Parathyroid adenoma (tissue), 2 donors: ENCODE results near the gene BMPR2.

Source experiments
- H2AFZ ChIP-seq: fragments of 300-600 bp; sonication (generic); one replicate; pipeline ENCODE4 v1.7.0; 2017; ENCODE audit warnings: antibody characterized with exemption, mild to moderate bottlenecking
- H3K27ac ChIP-seq: fragments of 300-600 bp; sonication (generic); one replicate; pipeline ENCODE4 v1.7.0; 2017
- H3K27me3 ChIP-seq: fragments of 300-600 bp; sonication (generic); one replicate; pipeline ENCODE4 v1.7.0; 2017; ENCODE audit warnings: low read length; ENCODE audit not compliant: control insufficient read depth, insufficient read depth
- H3K36me3 ChIP-seq: fragments of 300-600 bp; sonication (generic); one replicate; pipeline ENCODE4 v1.7.0; 2017; ENCODE audit warnings: low read length; ENCODE audit not compliant: control insufficient read depth, insufficient read depth
- H3K4me1 ChIP-seq: fragments of 300-600 bp; sonication (generic); one replicate; pipeline ENCODE4 v1.7.0; 2017; ENCODE audit warnings: control low read depth
- H3K4me2 ChIP-seq: fragments of 300-600 bp; sonication (generic); one replicate; pipeline ENCODE4 v1.7.0; 2017; ENCODE audit warnings: low read length
- H3K4me3 ChIP-seq: fragments of 300-600 bp; sonication (generic); one replicate; pipeline ENCODE4 v1.7.0; 2017; ENCODE audit warnings: low read depth, low read length
- H3K79me2 ChIP-seq: fragments of 300-600 bp; sonication (generic); one replicate; pipeline ENCODE4 v1.7.0; 2017; ENCODE audit warnings: control low read depth
- H3K9ac ChIP-seq: fragments of 300-600 bp; sonication (generic); one replicate; pipeline ENCODE4 v1.7.0; 2017; ENCODE audit warnings: mild to moderate bottlenecking
- H3K9me3 ChIP-seq: fragments of 300-600 bp; sonication (generic); one replicate; pipeline ENCODE4 v1.7.0; 2017; ENCODE audit warnings: low read length; ENCODE audit not compliant: control insufficient read depth
- CTCF ChIP-seq: fragments of 300-600 bp; sonication (generic); IDR thresholded peaks from one replicate; pipeline ENCODE4 v1.7.0; 2017; ENCODE audit warnings: antibody characterized with exemption, mild to moderate bottlenecking
- donor health status: primary hyperparathyroidism.

The BMPR2 gene

GRCh38 chr2:202400941-202401340, 24.8 kb downstream of the BMPR2 start:
- H3K36me3 ChIP-seq, result no peaks in the 10 kb centered on the region
- no peaks in the 10 kb centered on the region for H3K27me3 ChIP-seq
- peaks cover 25% of the 10 kb centered on the region for H3K79me2 ChIP-seq
- H3K4me2 ChIP-seq, result no peak overlapping the region
- no peaks in the 10 kb centered on the region for H3K9me3 ChIP-seq
- H3K27ac ChIP-seq, result no peak overlapping the region
- no peak overlapping the region for H2AFZ ChIP-seq
- TF ChIP-seq CTCF, result no peak
- no peak overlapping the region for H3K9ac ChIP-seq
- no peak overlapping the region for H3K4me3 ChIP-seq
- no peaks in the 10 kb centered on the region for H3K4me1 ChIP-seq

GRCh38 chr2:202405798-202406197, 29.7 kb downstream of the BMPR2 start:
- Histone ChIP-seq H2AFZ (no peak overlapping the region), H3K9ac (no peak overlapping the region), H3K4me1 (peaks cover 4% of the 10 kb centered on the region), H3K79me2 (peaks cover 39% of the 10 kb centered on the region), H3K27me3 (no peaks in the 10 kb centered on the region), H3K27ac (no peak overlapping the region), H3K4me3 (no peak overlapping the region), H3K9me3 (no peaks in the 10 kb centered on the region), H3K36me3 (no peaks in the 10 kb centered on the region), H3K4me2 (no peak overlapping the region)
- TF ChIP-seq CTCF, result no peak

GRCh38 chr2:202406445-202406978, 30.4 kb downstream of the BMPR2 start:
- H3K4me3 ChIP-seq, result no peak overlapping the region
- H3K4me1 ChIP-seq, result peaks cover 4% of the 10 kb centered on the region
- H3K27ac ChIP-seq, result no peak overlapping the region
- no peak overlapping the region for H2AFZ ChIP-seq
- no peaks in the 10 kb centered on the region for H3K27me3 ChIP-seq
- H3K4me2 ChIP-seq, result no peak overlapping the region
- TF ChIP-seq CTCF, result no peak
- H3K9ac ChIP-seq, result no peak overlapping the region
- peaks cover 39% of the 10 kb centered on the region for H3K79me2 ChIP-seq
- H3K36me3 ChIP-seq, result no peaks in the 10 kb centered on the region
- no peaks in the 10 kb centered on the region for H3K9me3 ChIP-seq

GRCh38 chr2:202408546-202409140, 32.5 kb downstream of the BMPR2 start:
- no peak overlapping the region for H3K4me3 ChIP-seq
- H3K79me2 ChIP-seq, result peaks cover 28% of the 10 kb centered on the region
- peaks cover 4% of the 10 kb centered on the region for H3K4me1 ChIP-seq
- H3K36me3 ChIP-seq, result no peaks in the 10 kb centered on the region
- H3K4me2 ChIP-seq, result no peak overlapping the region
- no peak for TF ChIP-seq CTCF
- no peaks in the 10 kb centered on the region for H3K27me3 ChIP-seq
- H2AFZ ChIP-seq, result no peak overlapping the region
- no peaks in the 10 kb centered on the region for H3K9me3 ChIP-seq
- peak overlapping the region; percentile 15 for H3K27ac ChIP-seq
- H3K9ac ChIP-seq, result no peak overlapping the region

- no peak overlapping the region for H3K9ac ChIP-seq
- no peak for TF ChIP-seq CTCF
- H3K4me3 ChIP-seq, result no peak overlapping the region
- no peak overlapping the region for H3K27ac ChIP-seq
- peaks cover 20% of the 10 kb centered on the region for H3K79me2 ChIP-seq
- H3K4me2 ChIP-seq, result no peak overlapping the region
- H3K4me1 ChIP-seq, result peaks cover 4% of the 10 kb centered on the region
- H2AFZ ChIP-seq, result no peak overlapping the region
- no peaks in the 10 kb centered on the region for H3K9me3 ChIP-seq
- H3K27me3 ChIP-seq, result no peaks in the 10 kb centered on the region
- H3K36me3 ChIP-seq, result no peaks in the 10 kb centered on the region
These were observed 34.0 kb downstream of the BMPR2 start for GRCh38 chr2:202410092-202410491.
